Aorta (tissue), 5 donors: ENCODE results near the gene SH3RF3. TPM values are rescaled to one million over a fixed set of nuclear protein-coding genes. Genes with fewer than 3 reads are reported as not detected.
A peak's percentile ranks its signal among the peaks of the same experiment; 100 is the strongest.

Source experiments
- ATAC-seq: fragments of 200-7000 bp; cut with Tn5 transposase; one replicate; pipeline ENCODE4 v1.9.1; 2022; ENCODE audit warnings: moderate library complexity; ENCODE audit not compliant: low FRiP score
- DNase-seq, 2 donors: peaks; one replicate each; pipeline ENCODE4 v3.0.0-alpha.2; 2020
- H3K27ac ChIP-seq, 2 donors: one replicate each; pipeline ENCODE4 v1.5.1; 2013; ENCODE audit warnings: low read length in 2 of 2, mild to moderate bottlenecking in 2 of 2, moderate library complexity in 2 of 2, control low read depth in 1 of 2, inconsistent platforms in 1 of 2, low read depth in 1 of 2
- H3K27me3 ChIP-seq, 2 donors: one replicate each; pipeline ENCODE4 v1.6.1; 2013; ENCODE audit warnings: control low read depth in 1 of 2, low read length in 1 of 2, mild to moderate bottlenecking in 1 of 2, moderate library complexity in 1 of 2; ENCODE audit not compliant: insufficient read depth in 2 of 2, control insufficient read depth in 1 of 2
- H3K36me3 ChIP-seq, 2 donors: one replicate each; pipeline ENCODE4 v1.6.1; 2013; ENCODE audit warnings: control low read depth in 1 of 2, low read length in 1 of 2, mild to moderate bottlenecking in 1 of 2; ENCODE audit not compliant: insufficient read depth in 2 of 2, control insufficient read depth in 1 of 2
- H3K4me1 ChIP-seq, 2 donors: one replicate each; pipeline ENCODE4 v1.6.1; 2013; ENCODE audit warnings: low read length in 2 of 2, control low read depth in 1 of 2, mild to moderate bottlenecking in 1 of 2, moderate library complexity in 1 of 2; ENCODE audit not compliant: insufficient read depth in 2 of 2, control insufficient read depth in 1 of 2
- H3K4me3 ChIP-seq, 2 donors: one replicate each; pipeline ENCODE4 v1.5.1; 2013; ENCODE audit warnings: low read length in 2 of 2, control low read depth in 1 of 2, mild to moderate bottlenecking in 1 of 2
- H3K9me3 ChIP-seq: one replicate; pipeline ENCODE4 v1.6.1; 2013; ENCODE audit warnings: mild to moderate bottlenecking, low read length; ENCODE audit not compliant: control insufficient read depth
- WGBS, 2 donors: extraction: QIAGEN DNeasy Blood & Tissue Kit; methylation state at CpG; one replicate each; pipeline ENCODE4 v1.1.7; 2013; 5-methylcytosine and 5-hydroxymethylcytosine counted together
- intact Hi-C, 2 donors: fragments of 100-400 bp; cut with DNase I; formaldehyde crosslinking; loops; one replicate each; pipeline versions ENCODE4 v1.14.2 to v1.15.0; 2022
- polyA plus RNA-seq, 2 donors: library from polyadenylated mRNA; stranded (reverse); fragments of 200-250 nt; gene quantifications; one replicate each; pipeline ENCODE4 v1.2.3, GENCODE V29; 2013
- total RNA-seq, 2 donors: library from RNA; stranded (reverse); fragmentation: NEBNext Ultra II Directional; extraction: Animal tissue kit (Norgen Biotek cat#: 25700); gene quantifications; one replicate each; pipeline ENCODE4 v1.2.1, GENCODE V29; 2021
- donor health status: healthy with polysubstance abuse.
- donor health status: Bipolar disorder and iron deficiency.
- donor health status: DM: no; HTN: no; CAD: no.
- donor health status: DM: no; HTN: no; CAD: no.
- donor health status: DM: yes; HTN: yes; CAD: no.

SH3RF3 gene
- total and polyA plus RNA-seq, 4 donors: 3.1 to 24.4 (median 18.0) TPM

DNA sequence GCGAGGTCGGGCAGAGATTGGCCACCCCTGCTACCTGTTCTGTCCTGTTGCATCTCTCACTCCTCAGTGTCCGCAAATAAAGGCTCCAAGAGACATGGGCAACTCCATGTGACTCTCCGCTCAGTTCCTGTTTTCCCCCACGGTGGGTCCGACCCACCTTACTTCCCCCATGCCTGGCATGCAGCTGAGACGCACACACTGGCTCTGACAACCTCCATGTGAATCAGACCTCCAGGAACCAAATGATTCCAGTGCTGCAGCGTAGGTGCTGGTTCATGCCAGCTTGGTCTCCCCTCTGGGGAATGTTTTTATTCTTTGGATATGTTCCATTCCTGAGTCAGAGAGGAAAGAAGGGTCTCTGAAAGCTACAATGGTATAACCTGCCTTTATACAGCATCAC is 221.5 kb downstream of the SH3RF3 start:
- 41 to 44% methylated on average over 8 of the region's 8 CpGs for WGBS, 2 donors
- Histone ChIP-seq H3K4me3 (no peak overlapping the region), H3K27ac (peak overlapping the region in 1 of 2 donors; percentile 38), H3K4me1 (no peaks in the 10 kb centered on the region), H3K27me3 (no peaks in the 10 kb centered on the region), H3K36me3 (no peaks in the 10 kb centered on the region), H3K9me3 (no peaks in the 10 kb centered on the region)
- peak in 1 of 2 donors; percentile 52 for DNase-seq
- ATAC-seq: no peak
- intact Hi-C loops: no loop called here

DNA sequence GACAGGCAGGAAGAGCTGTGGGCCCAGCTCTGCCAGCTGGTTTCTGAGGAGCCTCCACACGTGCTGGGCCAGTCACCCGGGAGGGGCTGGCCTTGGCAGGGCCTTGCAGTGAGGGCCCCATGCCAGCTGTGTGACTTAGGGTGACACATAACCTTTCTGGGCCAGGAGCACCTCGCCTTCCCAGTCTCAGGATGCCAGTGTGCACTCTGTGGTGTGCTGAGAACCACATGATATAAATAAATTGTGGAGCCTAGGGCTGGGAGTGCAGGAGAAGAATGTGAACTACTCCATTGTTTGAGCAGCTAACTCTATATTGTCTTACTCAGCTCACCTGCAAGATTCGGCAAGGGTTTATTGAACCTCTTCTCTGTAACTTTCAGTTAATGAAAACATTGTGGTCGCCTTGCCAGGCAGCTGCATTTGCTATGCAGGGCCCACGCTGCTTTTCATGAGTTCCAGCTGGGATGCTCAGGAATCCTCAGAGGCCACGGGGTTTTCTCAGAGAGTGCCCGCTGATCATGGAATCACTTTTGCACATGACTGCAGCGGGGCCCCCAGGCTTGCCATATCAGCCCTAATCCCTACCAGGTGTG is 222.3 kb downstream of the SH3RF3 start:
- intact Hi-C loops: no loop called here
- Histone ChIP-seq H3K27ac (no peak overlapping the region), H3K27me3 (no peaks in the 10 kb centered on the region), H3K4me1 (no peaks in the 10 kb centered on the region), H3K4me3 (no peak overlapping the region), H3K9me3 (no peaks in the 10 kb centered on the region), H3K36me3 (no peaks in the 10 kb centered on the region)
- peak; percentile 51 for ATAC-seq
- peak; percentile 79 to 91 for DNase-seq
- WGBS, 2 donors: 18 to 22% methylated on average over 9 of the region's 9 CpGs

DNA sequence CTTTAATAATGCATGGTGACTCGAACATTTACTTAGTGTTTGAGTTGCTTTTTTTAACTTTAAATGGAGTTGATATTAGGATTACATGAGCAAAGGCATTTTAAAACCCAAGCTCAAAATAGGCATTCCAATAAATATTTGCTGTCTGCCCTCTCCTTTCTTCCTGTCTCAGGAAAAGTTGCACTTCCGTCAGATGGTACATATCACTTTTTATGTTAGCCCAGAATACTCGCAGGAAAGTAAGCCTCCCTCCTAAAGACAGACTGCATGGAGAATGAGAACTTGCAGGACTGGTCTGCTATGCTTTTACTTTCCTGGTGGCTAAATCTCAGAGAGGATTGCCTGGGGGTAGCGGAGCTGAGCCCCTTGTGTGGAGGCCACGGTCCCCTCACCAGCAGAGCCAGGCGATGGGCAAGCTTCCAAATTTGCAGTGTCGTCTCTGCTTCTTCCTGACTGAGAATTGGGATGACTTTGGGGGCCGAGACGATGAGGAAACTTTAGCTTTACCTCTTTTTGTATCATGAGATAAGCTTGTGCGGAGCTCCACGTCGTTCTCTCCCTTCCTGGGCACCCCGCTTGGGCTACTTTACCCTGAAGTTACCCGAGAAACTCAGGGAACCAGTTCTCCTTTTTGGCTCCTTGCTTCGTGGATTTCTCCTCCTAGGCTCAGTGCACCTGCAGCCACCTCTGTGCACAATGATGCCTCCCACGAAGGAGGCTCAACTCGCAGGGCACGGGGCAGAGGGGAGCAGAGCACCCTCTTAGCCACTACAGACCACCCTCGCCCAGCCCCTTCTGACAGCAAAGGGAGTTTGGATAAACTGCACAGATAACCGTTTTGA is 223.3 kb downstream of the SH3RF3 start:
- 62 to 66% methylated on average over 20 of the region's 20 CpGs for WGBS, 2 donors
- ATAC-seq (no peak), DNase-seq (peak in 1 of 2 donors; percentile 57)
- Histone ChIP-seq H3K27me3 (no peaks in the 10 kb centered on the region), H3K27ac (no peak overlapping the region), H3K4me3 (no peak overlapping the region), H3K9me3 (no peaks in the 10 kb centered on the region), H3K36me3 (no peaks in the 10 kb centered on the region), H3K4me1 (no peaks in the 10 kb centered on the region)
- intact Hi-C loops: no loop called here

DNA sequence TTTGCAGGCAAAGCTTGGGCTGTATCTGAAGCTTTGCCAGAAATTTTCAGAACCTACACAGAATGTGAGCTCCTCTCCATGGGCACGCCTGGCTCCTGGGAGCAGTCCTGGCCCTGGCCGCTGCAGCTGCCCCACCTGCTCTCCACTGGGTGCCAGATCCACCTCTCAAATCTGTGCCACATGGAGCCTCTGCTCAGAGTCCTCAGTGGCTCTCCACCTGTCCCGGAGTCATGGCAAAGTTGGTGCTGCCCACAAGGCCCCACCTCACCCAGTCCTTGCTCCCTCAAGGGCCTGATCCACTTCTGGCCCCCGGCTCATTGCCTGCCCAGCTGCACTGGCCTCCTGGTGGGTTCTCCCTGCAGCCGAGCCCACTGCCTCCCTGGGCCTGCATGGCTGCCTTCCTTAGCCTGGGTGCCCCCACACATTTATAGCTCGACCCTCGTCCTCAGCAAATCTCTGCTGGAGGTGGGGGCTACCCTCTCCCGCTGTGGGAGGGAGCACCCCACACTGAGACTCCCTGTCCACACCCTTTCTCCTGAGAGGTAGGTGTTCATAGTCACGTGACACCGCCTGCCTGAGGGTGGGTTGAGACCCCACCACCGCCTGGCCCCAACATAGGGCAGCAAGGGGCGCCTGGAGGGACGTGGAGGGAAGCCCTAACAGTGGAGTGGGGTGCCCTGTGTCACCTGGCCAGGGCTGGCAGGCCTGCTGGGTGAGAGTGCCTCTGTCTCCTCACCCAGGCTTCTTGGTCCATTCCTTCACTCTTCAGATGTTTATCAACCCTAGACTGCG is 224.1 kb downstream of the SH3RF3 start:
- ATAC-seq (no peak), DNase-seq (peak in 1 of 2 donors; percentile 67)
- H3K27ac ChIP-seq: no peak overlapping the region
- intact Hi-C loops: no loop called here
- H3K4me3 ChIP-seq: no peak overlapping the region
- 94 to 95% methylated on average over 14 of the region's 14 CpGs for WGBS, 2 donors
- H3K27me3 ChIP-seq: no peaks in the 10 kb centered on the region
- H3K4me1 ChIP-seq: no peaks in the 10 kb centered on the region
- H3K36me3 ChIP-seq: no peaks in the 10 kb centered on the region
- no peaks in the 10 kb centered on the region for H3K9me3 ChIP-seq

DNA sequence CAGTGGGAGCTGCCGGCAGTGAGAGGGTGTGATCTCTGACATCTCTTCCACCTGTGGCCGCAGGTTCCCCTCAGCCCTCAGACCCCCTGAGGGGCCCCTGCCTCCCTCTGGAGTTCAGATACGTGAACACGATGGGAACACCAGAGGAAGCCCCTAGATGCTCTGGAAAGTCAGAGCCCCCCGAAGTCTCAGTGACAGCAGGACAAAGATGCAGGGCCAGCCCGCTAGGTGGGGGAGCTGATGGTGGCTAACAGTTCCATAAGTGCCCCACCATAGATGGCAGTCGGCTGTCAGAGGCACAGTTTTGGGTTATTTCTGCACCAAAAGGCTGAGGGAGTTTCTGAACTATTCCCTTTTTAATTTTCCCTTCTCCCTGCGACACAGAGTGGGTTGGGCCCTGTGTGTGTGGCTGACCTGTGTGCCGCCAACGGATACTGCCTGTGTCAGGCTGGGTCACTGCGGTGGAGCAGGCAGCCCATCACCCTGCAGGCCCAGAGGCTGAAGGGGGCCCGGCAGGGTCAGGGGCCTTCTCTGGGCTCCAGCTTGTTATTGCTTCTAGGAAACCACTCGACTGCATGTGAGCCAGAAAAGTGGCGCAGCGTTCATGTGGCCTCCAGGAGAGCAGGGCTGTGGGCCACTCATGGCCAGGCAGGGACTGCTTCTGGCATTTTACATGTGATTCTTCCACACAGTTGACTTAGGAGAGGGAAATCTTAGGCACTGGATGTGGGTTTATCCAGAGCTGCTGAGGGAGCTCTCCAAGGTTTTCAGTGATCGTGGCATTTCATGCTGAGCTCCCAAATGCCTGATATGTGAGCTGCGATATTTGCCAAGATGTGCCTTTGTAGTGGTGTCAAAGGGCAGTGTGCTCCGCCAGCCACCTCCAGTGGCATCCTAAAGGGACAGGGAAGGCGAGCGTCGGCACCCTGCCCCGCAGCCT is 225.1 kb downstream of the SH3RF3 start:
- Histone ChIP-seq H3K27ac (no peak overlapping the region), H3K4me1 (no peaks in the 10 kb centered on the region), H3K27me3 (no peaks in the 10 kb centered on the region), H3K9me3 (no peaks in the 10 kb centered on the region), H3K36me3 (no peaks in the 10 kb centered on the region), H3K4me3 (no peak overlapping the region)
- ATAC-seq (no peak), DNase-seq (peak in 1 of 2 donors; percentile 69)
- WGBS, 2 donors: 93 to 94% methylated on average over 22 of the region's 22 CpGs
- intact Hi-C loops: no loop called here

DNA sequence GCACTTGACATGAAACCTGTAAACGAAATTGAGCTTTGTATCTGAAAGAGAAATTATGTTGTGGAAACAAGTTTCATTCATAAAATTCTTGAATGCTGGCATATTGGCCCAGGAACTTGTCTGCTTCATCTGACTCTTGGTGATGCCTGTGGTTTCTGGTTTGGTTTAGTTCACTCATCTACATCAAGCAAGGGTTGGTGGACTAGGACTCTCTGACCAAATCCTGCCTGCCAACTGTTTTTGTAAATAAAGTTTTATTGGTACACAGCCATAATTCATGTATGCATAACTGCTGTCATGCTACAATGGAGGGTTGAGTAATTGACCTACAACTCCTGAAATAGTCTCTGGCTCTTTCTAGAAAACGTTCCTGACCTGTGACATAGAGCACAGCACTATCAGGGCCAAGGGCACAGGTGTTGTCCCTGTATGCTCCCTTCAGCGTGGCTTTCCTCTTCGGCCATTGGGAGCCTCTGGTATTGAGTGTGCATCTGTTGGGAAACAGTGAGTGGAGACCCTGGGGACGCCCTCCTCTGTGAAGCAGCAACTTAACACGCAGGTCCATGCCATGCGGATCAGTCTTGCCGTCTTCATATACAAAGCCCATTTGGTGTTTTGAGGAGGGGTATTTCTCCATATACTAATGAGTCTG is 226.3 kb downstream of the SH3RF3 start:
- intact Hi-C loops: no loop called here
- ATAC-seq: no peak
- Histone ChIP-seq H3K27ac (no peak overlapping the region), H3K36me3 (no peaks in the 10 kb centered on the region), H3K4me1 (no peaks in the 10 kb centered on the region), H3K4me3 (no peak overlapping the region), H3K27me3 (no peaks in the 10 kb centered on the region), H3K9me3 (no peaks in the 10 kb centered on the region)
- WGBS, 2 donors: 91 to 92% methylated on average over 8 of the region's 8 CpGs
- DNase-seq: no peak

DNA sequence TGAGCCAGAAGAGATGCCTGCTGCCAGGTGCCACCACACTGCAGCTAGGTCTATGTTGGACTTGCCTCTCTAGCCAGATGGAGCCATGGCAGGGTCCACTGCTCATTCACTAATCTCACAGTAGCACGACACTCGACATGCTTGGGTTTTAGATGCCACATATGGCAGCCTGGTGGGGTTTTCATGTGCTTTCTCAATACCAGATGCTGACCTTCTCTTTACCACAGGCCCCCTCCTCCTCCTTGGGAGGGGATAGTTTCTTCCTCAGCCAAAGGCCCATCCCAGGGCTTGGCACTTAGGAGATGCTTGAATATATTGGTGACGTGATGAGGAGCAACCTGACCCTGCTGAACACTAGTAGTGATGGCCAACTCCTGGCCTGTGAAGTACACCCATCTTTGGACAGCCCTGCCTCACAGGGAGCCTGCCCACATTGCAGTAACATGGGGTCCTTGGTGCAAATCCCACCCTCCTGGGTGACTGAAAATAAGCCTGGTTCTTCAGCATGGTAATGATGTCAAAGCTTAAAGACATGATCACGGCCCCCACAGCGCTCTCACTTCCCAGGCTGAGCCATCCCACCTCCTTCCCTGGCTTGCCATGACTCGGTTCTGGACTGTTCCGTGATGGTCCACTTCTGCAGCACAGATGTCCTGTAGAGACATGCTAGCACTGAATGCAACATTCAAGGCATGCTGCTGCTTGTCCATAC is 227.5 kb downstream of the SH3RF3 start:
- no peak overlapping the region for H3K4me3 ChIP-seq
- WGBS, 2 donors: 95% methylated on average over 7 of the region's 7 CpGs
- intact Hi-C loops: no loop called here
- DNase-seq (no peak), ATAC-seq (no peak)
- no peaks in the 10 kb centered on the region for H3K9me3 ChIP-seq
- no peaks in the 10 kb centered on the region for H3K27me3 ChIP-seq
- no peak overlapping the region for H3K27ac ChIP-seq
- H3K36me3 ChIP-seq: no peaks in the 10 kb centered on the region
- no peaks in the 10 kb centered on the region for H3K4me1 ChIP-seq
